Activated naive CD8-positive, alpha-beta T cell treated with anti-CD3 and anti-CD28 coated beads, Interleukin-2, amount 50 U/mL, for 16 hours (primary cell): ENCODE data around the gene MAD1L1.
A peak's percentile ranks its signal among the peaks of the same experiment; 100 is the strongest.

Experiments
- DNase-seq: peaks from one replicate; pipeline ENCODE4 v3.0.0-alpha.2; 2020; ENCODE audit warnings: low read depth, low spot score

The MAD1L1 gene

DNA sequence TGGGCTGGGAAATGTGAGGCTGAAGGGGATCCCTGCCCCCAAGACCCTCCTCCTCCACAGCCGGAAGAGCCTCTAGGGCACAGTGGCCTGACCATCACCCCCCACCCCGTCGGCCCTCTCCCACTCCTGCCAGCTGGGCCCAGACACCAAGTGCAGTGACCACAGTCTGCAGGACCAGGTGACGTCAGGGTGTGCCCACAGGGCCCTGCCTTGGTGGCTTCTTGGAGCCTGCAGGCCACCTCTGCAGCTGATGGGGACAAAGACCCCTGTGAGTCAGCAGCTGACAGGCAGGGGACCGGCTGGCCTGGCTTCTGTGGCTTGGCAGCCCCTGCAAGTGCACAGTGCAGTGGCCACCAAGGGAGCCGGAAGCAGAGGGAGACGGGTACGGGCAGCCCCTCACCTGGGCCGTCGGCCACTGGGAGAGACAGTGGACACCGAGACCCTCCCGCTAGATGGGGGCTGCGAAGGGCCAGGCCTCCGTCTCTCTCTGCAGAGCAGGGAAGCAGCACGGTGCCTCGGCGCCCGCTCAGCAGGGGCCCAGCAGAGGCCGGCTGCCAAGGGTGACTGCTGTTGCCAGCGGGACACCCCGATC is 288.0 kb downstream of the MAD1L1 start:
- no peak for DNase-seq

DNA sequence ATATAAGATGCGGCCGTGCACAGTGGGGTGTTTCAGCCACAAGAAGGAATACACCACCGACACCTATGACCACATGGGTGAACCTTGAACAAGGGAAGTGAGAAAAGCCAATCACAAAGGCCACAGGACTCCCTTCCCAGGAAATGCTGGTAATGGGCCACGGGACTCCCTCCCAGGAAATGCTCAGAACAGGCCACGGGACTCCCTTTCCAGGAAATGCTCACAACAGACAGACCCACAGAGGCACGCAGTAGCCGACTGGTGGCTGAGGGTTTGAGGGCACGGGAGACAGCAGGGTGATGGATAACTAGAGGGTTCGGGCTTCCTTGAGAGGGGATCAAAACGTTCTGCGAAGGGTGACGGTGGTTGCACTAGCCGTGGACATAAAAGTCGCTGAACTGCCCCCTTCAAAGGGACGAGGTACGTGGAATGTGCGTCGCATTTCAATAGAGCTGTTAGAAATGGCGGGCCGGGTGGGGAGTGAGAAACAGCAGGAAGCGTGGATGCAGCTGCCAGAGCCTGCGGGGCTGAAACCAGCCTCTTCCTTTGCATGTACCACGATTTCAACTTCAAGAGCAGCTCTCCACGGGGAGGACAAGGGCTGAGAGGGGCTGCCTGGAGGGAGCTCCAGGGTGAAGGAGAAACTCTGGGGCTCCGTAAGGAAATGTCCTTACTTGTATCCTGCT is 288.7 kb downstream of the MAD1L1 start:
- no peak for DNase-seq

DNA sequence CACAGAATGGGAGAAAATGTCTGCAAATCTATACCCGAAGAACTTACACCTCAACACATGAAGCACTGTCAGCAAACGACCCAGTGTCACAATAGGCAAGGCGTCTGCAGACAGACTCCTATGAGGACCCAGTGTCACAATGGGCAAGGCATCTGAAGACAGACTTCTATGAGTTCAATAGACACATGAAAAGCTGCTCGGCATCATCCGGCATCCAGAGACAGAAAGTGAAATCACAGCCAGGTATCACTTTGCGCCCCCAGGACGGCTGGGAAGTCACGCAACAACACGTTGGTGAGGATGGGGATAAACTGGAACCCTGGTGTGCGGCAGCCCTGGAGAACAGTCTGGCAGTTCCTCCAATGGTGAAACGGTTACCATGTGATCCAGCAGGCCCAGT is 289.4 kb downstream of the MAD1L1 start:
- no peak for DNase-seq

- DNase-seq, result no peak
Observed at GRCh38 chr7:1942941-1943289, 289.8 kb downstream of the MAD1L1 start.

GRCh38 chr7:1942243-1942940 is 290.4 kb downstream of the MAD1L1 start:
- no peak for DNase-seq

- no peak for DNase-seq
Observed at GRCh38 chr7:1941464-1942242, 291.1 kb downstream of the MAD1L1 start.

- DNase-seq, result no peak
Observed at GRCh38 chr7:1940863-1941262, 291.9 kb downstream of the MAD1L1 start.

DNA sequence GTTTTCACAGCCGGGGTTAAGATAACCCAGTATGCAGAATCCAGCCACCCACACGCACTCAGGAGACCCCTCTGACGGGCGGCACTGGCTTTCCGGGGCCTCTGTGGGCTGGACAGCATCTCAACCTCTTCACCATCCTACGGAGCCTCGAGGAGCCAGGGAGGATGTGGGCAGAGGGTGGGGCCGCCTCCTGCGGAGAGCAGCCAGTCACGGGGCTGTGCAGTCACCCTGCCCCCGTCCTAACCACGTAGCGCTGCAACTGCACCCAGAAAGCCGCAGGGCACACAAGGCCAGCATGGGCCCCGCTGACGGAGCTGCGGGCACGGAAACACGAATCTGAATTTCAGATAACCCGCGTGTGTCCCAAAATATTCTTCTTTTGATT is 292.4 kb downstream of the MAD1L1 start:
- DNase-seq, result peak; percentile 63

DNA sequence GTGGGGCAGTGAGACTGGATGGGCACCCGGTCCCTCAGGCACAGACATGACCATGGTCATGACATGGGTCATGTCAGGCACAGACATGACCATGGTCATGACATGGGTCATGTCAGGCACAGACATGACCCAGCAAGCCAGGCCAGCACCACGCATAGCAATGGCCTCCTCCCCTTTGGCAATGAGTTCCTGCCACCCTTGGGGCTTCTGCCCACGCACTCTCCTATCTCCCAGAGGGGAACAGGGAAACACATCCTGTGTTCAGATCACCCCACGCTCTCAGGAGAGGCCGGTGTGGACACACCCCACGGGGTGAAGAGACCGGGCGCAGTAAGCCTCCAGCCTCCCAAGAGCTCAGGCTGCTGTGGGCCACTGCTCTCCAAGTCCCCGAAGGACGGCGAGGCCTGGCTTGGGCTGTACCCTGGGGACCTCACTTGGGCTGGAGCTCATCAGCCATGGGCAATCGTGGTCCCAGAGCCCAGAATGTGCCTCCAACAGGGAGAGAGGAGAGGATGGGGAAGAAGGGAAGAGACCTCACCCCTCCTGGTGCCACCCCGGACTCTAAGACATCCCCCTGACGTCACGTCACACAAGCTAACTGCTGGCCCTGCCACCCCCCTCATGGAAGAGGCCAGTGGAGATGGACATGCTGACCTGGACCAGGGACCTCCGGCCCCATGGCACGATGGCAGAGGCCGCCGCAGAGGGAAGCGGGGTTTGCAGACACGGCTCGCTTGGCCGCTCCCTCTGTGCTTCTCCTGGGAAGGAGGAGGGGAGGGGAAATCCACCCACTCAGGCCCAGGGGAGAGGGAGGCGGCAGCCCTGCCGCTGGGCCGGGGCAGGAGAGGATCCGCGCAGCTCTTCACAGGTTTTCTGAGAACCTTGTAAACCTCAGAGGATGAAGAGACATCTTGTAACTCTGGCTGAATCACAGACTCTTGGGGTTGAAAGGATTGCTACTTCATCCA is 293.0 kb downstream of the MAD1L1 start:
- no peak for DNase-seq

- DNase-seq, result no peak
Observed at GRCh38 chr7:1938788-1939433, 293.8 kb downstream of the MAD1L1 start.

DNA sequence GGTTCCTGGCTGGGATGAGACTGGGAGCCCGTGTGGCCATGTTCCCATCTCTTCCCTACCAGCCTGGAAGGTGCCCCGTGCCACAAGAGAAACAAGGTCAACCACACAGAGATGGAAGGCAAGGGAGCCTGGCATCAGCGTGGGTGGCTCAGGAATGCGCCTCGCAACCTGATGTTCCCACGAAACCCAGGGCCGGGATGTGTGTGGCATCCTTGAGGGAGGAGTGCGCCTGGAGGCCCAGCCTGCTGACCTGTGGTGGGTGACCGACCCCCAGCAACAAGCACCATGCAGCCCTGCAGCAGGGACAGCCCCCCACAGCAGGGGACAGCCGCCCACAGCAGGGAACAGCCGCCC is 295.5 kb downstream of the MAD1L1 start:
- no peak for DNase-seq

- DNase-seq, result no peak
Observed at GRCh38 chr7:1936531-1937251, 296.1 kb downstream of the MAD1L1 start.

DNA sequence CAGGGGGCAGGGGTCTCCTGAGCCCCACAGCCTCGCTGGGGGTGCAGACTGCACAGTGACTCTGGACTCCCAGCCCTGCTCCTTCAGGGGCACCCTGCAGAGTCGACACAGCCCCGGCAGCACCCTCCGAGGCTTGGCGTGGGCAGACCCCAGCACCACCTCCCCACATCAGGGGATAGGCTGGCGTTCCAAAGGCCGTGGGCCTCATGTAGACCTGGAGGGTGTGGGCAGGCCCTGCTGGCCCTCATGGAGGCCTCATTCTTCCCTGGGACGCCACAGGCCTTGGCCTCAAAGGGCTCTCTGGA is 296.8 kb downstream of the MAD1L1 start:
- DNase-seq, result no peak

GRCh38 chr7:1935176-1936005 is 297.4 kb downstream of the MAD1L1 start:
- no peak for DNase-seq

- DNase-seq, result no peak
Observed at GRCh38 chr7:1934756-1935155, 298.0 kb downstream of the MAD1L1 start.

DNA sequence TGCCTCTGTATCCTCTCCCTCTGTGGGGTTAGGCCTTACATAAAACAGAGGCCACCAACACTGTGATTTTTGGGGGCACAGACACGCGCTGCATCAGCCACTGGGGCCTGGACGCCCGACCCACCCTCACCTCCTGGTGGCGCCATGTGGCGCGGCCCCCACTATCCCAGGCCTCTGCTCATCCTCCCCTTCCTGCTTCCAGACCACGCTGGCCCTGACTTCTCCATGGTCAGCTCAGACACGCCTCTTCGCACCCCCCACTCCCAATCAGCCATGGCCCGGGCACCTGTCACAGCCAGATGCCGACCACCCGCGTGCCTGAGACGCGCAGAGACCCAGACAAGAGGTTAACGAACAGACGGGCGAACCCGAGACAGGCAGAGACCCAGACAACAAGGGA is 298.7 kb downstream of the MAD1L1 start:
- no peak for DNase-seq

DNA sequence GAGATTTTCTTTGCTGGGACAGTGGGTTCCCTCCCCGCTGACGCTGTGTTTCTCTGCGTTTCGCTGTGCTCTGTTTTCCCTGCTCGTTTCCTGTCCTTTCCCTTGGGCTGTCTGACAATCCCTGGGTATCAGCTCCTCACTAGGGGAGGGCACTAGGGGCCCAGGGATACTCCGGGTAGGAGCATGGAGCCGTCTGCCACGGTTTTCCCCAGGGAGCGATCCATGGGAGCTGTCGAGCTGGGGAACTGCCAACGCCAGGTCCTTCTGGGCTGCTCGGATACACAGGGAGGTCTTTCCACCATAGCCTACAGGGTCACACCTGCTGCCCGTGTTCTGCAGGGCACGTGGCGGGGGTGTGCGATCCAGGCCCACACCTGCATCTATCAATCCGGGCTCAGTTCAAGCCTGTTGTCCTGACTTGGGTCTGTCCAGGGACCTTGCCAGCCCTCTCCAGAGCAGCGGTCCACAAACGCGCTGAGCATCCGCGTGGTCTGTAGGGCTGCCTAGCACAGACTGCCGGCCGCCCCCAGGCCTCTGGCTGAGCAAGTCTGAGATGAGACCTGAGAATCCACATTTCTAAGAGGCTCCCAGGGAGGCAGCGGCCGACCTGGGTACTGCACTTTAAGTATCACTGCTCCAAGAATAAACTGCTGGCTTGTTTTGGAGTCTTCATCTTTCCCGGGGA is 299.5 kb downstream of the MAD1L1 start:
- no peak for DNase-seq

DNA sequence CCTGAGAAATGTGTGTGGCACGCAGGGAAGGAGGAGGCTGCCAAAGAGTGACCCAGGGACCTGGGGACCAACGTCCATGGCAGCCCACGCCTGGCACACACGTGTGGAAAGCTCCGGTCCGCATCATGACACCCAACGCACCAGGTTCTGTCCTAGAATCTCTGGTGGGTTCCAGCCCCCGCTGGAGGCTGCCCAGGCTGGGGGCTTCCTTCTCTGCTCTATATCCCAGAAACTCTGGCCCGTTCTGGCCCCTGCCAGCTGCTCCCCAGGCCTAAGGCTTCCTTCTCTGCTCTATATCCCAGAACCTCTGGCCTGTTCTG is 300.8 kb downstream of the MAD1L1 start:
- DNase-seq, result no peak
